Activated gamma-delta T cell (primary cell): Measurements from ENCODE around the gene DNAJC28.
"Not testable (repeated sequence)": the region's sequence is repeated elsewhere in the genome, so short reads cannot be mapped to it uniquely, and the experiment has no call there.

Source experiments
- DNase-seq: peaks from one replicate; lab custom pipeline; 2025; lab: John Stamatoyannopoulos, UW

The DNAJC28 gene

DNA sequence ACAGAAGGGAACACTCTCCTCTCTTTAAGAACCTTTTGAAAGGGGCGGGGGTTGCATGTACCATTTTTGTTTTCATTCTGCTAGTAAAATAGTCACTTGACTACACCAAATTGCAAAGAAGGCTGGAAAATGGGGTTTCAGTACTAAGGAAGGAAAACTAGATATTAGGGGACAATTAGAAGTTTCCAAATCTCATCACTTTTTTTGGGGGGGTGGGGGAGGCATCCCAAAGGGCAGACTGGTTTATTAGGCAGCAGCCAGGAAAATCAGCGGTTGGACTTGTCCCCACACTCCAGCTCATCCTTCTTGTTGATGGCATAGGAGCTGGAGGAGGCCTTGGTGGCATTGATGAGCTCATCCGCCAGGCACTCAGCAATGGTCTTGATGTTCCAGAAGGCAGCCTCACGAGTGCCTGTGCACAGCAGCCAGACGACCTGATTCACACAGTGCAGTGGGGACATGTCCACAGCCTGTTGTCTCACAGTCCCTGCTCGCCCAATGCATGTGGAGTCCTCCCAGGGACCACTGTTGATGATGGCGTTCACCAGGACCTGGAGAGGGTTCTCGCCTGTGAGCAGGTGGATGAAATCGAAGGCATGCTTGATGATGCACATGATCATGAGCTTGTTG is 10.1 kb downstream of the DNAJC28 start:
- no peak for DNase-seq

DNA sequence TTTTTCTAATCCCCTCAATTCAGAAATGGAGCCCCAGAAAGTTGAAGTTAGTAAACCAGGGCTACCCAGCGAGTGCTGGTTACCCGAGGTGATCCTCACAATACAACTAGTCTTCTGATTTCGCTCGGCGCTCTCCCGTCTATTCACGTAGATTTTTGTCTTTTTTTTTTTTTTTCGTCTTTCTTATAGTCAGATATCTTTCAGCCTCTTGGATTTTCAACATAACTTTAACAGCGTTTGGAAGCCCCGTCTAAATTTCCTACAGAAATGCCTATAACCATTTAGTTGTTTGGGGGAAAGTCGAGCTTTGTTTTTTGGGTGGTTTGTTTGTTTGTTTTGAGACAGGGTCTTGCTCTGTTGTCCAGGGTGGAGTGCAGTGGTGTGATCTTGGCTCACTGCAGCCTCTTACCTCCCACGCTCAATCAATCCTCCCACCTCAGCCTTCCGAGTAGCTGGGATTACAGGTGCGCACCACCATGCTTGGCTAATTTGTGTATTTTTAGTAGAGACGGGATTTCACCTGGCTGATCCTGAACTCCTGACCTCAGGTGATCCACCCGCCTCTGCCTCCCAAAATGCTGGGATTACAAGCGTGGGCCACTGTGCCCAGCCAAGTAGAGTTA is 10.9 kb downstream of the DNAJC28 start:
- no peak for DNase-seq

DNA sequence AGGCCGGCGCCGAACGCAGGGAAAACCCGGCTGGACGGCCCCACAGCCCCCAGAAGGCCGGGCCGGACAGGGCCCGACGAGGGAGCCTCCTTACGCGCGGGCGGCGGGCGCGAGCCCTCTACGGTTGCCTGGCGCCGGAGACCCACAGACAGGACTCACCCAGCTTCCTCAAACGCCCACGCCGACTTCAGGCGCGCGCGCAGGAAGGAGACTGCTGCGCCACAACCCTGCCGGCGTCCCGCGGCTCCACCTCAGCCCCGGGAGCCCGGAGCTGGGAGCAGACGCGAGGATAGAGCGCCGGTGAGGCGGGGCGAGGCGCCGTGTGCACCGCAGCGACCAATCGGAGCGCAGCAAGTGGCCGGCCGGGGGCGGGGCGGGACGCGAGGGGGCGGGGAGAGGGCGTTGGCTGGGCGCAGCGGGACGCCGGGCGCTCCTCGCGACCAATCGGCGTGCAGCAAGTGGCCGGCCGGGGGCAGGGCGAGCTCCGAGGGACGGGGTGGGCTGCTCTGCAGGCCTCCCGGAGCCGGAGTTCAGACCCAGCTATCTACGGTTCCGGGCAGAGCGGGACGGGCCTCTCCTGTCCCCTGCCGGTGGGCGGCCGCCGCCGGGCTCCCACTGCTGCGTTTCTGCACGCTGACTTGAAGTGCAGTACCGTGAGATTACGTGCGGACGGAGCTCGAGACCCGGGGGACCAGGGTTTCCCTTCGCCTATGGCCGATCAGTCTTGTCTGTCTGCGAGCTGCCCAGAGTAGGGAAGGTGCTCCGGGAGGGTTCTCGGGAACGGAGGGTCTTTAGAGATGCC is 11.6 kb downstream of the DNAJC28 start, which contains the start of gene TMEM50B:
TMEM50B (minus strand) TSS at position 296 of the 802 bp plus-strand sequence. CDS start 11,089 bp downstream, outside the sequence.
- peak; percentile 99 for DNase-seq

DNA sequence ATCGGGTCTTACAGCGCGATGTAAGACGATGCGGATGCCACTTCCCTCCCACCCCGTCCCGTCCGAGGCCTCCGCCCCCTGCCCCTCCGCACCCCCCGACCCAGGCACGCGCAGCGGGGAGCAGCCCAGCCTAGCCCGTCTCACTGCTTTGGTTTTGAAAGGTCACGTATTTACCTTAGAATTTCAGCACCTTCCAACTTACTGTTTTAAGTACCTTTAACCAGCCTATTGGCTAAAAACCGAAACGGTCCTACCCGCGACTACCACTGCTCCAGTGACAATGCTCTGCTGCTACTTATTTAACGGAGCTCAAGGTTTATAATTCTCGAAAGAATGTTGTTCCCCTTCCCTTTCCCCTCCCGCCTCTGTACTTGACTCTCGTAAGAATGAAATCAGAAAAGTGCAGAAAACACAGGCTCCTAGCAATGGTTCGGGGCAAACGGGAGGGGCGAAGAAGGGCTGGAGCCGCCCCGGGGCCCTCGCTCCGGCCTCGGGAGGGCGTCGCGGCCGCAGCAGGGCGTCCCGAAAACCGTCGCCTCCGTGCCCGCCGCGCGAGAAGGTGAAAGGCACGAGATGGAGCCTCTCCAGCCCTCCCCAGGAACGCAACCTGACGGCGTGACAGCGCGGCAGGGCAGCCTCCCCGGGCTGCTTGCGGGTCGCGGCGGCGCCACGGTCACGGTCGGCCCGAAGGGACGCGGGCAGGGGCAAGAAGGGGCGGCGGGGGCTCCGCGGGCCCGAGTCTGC is 12.4 kb downstream of the DNAJC28 start:
- DNase-seq, result peak; percentile 48

DNA sequence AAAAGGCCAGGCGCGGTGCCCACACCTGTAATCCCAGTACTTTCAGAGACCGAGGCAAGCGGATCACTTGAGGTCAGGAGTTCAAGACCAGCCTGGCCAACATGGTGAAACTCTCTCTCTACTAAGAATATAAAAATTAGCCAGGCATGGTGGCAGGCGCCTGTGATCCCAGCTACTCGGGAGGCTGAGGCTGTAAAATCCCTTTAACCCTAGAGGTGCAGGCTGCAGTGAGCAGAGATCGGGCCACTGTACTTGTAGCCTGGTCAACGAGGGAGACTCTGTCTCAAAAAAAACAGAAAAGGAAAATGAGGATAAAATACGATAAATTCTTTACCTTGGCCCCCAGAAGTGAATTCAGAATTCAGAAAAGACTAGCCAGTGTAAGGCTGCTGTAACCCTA is 13.3 kb downstream of the DNAJC28 start:
- no peak for DNase-seq

DNA sequence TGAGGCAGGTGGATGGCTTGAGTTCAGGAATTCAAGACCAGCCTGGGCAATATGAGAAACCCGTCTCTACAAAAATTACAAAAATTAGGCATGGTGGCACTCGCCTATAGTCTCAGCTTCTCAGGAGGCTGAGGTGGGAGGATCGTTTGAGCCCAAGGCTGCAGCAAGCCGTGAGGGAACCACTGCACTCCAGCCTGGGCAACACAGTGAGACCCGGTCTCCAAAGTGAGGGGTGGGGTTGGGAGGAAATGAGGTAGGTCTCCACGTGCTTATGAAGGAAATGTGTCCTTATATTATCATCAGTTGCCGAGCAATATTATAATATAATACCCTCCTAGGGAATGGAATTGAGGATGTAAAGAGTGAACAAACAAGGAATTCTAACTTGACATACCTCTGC is 14.4 kb downstream of the DNAJC28 start:
- no peak for DNase-seq

DNA sequence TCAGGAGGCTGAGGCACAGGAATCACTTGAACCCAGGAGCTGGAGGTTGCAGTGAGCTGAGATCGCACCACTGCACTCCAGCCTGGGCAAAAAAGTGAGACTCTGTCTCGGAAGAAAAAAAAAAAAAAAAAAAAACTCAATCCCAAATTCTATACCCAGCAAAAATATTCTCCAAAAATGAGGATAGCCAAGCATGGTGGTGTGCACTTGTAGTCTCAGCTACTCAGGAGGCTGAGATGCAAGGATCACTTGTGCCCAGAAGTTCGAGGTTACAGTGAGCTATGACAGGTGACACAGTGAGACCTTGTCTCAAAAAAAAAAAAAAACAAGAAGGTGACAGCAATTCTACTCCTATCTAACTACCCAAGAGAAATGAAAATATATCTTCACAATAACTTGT is 18.2 kb downstream of the DNAJC28 start:
- DNase-seq, result no peak

DNA sequence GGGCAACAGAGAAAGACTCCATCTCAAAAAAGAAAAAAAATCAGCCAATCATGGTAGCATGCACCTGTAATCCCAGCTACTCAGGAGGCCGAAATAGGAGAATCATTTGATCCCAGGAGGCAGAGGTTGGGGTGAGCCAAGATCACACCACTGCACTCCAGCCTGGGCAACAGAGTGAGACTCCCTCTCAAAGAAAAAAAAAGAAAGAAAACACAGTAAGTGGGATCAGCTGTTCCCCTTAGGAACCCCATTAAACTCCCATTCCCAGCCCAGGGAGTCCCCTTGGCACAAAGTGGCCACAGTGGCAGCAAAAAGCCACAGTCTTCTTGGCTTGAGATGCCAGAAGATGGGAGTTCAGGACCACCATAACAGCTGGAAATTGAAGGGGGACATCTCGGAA is 20.8 kb downstream of the DNAJC28 start:
- no peak for DNase-seq

DNA sequence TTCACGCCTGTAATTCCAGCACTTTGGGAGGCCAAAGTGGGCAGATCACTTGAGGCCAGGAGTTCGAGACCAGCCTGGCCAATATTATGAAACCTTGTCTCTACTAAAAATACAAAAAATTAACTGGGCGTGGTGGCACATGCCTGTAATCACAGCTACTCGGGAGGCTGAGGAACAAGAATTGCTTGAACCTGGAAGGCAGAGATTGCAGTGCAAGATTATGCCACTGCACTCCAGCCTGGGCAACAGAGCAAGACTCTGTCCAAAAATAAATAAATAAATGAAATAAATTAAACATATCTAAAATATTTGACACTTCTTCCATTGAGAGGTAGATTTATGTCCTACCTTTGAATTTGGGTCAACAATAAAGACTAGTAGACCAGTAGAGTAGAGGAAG is 22.3 kb downstream of the DNAJC28 start:
- not testable (repeated sequence) for DNase-seq

DNA sequence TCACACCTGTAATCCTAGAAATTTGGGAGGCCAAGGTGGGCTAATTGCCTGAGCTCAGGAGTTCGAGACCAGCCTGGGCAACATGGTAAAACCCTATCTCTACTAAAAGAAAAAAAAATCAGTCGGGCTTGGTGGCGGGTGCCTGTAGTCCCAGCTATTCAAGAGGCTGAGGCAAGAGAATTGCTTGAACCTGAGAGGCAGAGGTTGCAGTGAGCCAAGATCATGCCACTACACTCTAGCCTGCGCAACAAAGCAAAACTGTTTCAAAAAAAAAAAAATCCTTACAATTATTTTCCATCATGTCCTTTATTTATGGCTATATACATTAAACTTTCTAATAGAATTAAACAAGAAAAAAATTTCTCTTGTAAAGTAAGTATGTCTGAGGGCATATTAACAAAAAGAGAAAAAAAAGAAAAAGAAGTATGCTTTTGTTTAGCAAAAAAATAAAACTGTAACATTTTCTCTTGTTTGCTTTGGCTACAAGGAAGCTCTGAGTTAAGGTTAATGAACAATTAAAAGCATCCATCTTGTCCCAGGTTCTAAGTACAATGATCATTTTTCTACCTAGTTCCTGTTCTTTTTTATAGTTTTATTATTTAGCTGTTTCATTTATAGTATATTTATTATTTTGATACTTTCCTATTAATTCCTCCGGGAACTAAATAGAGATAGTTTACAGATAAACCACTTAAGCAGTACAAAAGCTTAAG is 29.8 kb downstream of the DNAJC28 start:
- no peak for DNase-seq

DNA sequence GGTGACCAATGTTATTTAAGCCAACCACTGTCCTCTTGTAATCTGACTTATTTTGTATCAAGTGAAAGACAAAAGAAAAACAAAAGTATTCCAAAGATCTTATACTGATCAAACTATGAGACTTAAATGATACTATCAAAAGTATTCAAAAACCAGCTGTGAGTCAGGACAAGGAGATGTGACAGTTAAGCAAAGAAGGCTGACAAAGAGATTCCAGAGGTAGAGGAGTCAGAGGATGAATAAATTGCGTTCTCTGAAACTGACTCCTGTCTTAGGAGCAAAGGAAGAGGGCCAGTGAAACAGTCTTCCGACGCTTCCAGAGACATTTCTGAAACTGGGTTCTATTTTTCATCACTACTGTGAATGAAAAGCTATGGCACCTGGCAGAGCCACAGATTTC is 32.7 kb downstream of the DNAJC28 start:
- DNase-seq, result no peak

DNA sequence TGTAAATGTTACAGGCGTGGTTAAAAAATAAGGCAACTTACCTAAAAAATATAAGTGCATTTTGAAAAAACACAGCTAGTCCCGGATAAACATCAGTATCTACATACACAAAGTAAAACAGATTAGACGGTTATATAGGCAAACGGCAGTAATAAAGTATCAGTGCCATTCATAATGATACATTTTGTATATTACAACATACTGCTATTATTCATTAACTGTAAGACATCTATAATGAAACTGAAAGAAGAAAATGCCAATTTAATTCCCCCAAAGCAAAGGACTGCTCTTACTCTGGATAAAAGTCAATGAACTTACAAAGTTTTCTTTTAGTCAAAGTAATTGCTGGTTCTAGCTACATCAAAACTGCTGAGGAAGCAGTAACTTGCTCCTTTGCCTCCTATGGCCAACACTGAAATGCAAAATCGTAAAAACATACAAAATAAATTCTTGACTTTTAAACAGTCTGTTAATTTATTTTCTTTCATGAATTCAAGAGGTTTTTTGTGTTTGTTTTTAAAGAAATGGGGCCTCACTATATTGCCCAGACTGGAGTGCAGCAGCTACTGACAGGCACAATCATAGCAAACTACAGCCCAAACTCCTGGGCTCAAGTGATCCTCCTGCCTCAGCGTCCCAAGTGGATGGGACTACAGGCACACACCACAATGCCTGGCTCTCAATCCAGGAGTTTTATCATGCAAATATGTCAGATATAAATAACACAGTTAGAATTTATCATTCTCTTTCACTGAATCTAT is 35.6 kb downstream of the DNAJC28 start:
- no peak for DNase-seq

DNA sequence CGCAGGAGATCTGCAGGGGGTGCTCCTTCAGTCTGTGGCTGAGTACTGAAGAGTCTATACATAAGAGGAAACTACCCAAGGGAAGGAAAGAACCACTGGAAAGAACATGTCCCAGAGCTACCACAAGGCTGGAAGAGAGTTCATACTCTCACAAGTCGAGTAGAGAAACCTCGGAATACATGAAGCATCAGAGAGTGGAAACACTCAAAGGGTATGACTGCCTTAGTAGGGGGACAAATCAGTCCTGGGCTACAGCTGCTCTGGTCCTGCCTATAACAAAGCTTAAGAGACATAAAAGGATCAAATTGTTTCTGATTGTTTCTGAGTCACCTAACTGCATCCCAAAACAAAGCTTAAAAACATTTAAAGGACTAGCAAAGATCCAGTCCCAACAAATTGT is 39.2 kb downstream of the DNAJC28 start:
- DNase-seq, result no peak

DNA sequence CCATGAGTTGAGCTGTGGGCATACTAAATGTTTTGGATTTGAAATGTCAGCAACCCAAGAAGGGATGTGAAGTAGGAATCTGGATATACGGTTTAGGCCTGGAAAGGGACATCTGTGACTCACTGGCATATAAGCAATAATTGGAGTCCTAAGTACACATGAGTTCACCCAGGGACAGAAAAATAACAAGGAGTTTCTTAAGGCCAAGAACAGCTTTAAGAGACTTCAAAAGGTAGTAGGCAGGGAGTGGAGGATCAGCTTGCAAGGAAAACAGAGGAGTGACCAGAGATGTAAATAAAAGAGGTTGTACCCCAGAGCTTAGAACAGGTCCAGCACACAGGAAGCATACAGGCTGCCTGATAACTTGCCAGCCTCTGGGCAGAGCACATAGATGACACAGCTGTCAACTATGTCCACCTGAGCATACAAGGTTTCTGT is 39.9 kb downstream of the DNAJC28 start:
- no peak for DNase-seq

DNA sequence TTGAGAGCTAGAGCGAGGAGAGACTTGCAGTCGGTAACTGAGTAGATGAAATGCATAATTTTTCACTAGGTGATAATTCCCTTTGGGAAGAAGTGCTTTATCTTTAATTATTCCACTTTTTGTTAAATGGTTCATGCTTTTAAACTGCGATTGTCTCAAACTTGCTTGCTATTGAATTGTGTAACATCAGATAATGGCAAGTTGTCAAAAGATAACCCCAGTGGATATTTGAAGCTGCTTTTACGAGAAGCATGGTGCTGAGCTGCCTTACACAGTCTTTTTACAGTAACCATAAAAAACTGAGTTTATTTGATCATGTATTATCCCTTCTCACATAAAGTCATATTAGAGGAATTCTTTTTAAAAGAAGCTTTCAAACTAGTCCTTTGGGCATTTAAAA is 41.9 kb downstream of the DNAJC28 start:
- no peak for DNase-seq

DNA sequence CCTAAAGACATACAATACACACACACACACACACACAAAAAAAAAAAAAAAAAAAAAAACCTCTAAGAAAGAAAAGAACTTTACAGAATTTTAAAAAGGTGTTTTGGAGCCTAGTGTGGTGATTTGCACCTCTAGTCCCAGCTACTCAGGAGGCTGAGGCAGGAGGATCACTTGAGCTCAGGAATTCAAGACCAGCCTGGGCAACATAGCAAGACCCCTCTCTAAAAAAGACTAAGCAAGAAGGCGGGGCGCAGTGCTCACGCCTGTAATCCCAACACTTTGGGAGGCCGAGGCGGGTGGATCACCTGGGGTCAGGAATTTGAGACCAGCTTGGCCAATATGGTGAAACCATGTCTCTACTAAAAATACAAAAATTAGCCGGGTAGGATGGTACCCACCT is 44.9 kb downstream of the DNAJC28 start:
- DNase-seq, result not testable (repeated sequence)

DNA sequence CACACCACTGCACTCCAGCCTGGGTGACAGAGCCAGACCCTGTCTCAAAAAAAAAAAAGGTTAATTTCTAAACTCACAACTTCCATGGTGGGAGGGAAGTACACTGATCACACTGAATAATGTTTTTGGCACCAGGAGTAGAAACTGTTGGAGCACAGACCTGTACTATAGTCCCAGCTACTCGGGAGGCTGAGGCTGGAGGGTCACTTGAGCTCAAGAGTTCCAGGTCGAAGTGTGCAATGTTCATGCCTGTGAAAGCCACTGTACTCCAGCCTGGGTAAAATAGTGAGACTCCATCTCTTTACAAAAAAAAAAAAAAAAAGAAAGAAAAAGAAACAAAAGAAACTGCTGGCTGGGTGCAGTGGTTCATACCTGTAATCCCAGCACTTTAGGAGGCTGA is 47.0 kb downstream of the DNAJC28 start:
- DNase-seq, result no peak

DNA sequence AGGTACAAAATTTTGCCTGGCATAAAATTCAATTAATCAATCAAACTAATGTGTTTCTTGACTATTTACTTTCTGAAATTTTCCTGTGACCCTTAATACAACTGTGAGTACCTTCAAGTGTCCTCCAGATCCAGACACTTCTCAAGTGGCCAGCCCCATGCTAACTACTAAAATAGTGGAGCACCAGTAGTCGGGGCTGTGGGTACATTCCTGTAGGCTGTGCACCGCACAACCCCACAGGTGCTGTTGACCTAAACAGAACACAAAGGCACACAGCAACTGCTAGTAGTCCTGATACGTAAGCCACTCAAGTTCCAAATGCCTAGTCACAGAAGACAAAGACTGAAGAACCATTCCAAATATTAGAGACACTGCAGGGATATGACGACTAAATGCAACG is 48.3 kb downstream of the DNAJC28 start:
- DNase-seq, result no peak

DNA sequence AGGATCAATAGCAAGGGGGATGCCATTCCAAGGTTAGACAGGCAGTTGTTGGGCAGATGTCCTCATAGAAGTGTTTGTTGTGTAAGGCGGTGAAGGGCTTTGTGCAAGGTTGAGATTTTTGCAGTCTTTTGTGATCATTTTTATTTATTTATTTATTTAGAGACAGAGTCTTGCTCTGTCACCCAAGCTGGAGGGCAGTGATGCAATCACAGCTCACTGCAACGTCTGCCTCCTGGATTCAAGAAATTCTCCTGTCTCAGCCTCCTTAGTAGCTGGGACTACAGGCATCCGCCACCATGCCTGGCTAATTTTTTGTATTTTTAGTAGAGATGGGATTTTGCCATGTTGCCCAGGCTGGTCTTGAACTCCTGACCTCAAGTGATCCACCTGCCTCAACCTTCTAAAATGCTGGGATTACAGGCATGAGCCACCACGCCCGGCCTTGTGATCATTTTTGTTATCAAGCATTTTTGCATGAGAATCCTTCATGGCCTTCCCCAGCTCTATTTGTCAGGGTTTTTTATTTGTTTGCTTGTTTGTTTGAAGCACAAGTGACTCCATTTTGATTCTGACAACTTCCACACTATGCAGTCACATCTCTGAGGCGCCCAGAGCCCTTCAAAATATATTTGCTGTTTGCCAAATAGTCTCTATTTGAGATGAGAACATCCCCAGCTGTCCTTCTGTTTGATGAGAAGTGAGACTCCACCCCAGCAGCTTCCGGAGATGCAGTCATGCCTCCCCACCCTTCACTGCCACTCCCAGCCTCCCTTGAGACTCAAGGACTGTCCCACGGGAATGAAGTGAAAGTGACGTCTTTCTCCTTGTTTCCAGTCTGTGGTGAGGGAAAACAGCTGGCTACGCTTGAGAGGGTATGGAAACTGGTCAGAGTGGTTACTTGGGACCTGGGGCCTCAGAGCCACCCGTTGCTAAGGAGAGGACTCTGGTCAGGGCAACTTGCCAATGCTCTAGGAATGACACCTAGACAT is 49.7 kb downstream of the DNAJC28 start:
- no peak for DNase-seq
